GM18517 (cell line): ENCODE measurements around the gene SPA17.

Experiments
- ATAC-seq: cut with Tn5 transposase; IDR thresholded peaks from one replicate; pipeline ENCODE4 v1.9.1; 2021; ENCODE audit warnings: mild to moderate bottlenecking, moderate library complexity; ENCODE audit not compliant: unreplicated experiment

SPA17 gene

GRCh38 chr11:124673333-124674167 is at the start of gene SPA17, which contains the start of gene SIAE:
TSS of gene SPA17 (plus strand) at chr11:124673904. CDS start at chr11:124675265, 1,361 bp downstream.
TSS of gene SIAE (minus strand) at chr11:124673739. CDS start at chr11:124673708, 31 bp downstream.
- peak; percentile 74 for ATAC-seq

GRCh38 chr11:124625504-124626168 is 48.1 kb upstream of the SPA17 start:
- no peak for ATAC-seq

GRCh38 chr11:124627546-124627945 is 46.2 kb upstream of the SPA17 start:
- no peak for ATAC-seq

DNA sequence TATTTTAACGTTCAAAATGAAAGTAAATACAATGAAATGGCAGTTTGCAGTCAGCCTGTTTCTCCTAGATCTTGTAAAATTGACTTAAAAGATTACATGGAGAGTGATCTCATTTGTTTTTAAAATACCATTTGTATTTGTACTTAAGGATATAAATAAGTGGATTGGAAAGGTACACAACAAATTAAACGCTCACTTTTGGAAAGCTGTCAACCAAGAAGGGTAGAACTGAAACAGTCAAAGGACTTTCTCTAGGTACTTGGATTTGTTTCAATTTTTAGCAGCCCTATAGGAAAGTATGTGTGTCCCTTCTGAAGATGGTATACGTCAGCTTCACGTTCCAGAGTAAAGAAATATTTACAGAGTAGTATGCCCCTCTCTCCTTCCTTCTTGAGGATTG is 43.7 kb upstream of the SPA17 start:
- no peak for ATAC-seq

DNA sequence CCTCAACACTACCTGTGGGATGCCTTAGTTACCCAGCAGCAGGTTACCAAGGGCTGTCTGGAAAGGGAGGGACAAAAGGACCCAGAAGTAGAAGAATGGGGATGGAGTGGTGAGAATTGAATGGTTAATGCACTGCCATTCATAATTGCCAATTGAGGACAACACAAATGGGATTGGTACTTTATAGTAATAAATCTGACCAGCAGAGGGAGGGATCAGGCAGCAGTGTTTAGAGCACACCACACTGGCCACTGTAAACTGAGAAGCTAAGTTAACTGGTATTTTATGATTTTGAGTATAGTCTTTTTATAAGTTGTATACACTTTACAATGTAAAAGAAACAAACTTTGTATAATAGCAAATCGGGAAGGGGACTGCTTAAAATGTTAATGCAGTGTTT is 40.3 kb upstream of the SPA17 start:
- no peak for ATAC-seq

GRCh38 chr11:124635932-124636331 is 37.8 kb upstream of the SPA17 start:
- no peak for ATAC-seq

- ATAC-seq = no peak
These were observed 35.2 kb upstream of the SPA17 start for GRCh38 chr11:124638500-124638899.

GRCh38 chr11:124639186-124639585 is 34.5 kb upstream of the SPA17 start:
- no peak for ATAC-seq

GRCh38 chr11:124640666-124641065 is 33.0 kb upstream of the SPA17 start:
- no peak for ATAC-seq

- ATAC-seq = no peak
These were observed 31.1 kb upstream of the SPA17 start for GRCh38 chr11:124642628-124643027.

DNA sequence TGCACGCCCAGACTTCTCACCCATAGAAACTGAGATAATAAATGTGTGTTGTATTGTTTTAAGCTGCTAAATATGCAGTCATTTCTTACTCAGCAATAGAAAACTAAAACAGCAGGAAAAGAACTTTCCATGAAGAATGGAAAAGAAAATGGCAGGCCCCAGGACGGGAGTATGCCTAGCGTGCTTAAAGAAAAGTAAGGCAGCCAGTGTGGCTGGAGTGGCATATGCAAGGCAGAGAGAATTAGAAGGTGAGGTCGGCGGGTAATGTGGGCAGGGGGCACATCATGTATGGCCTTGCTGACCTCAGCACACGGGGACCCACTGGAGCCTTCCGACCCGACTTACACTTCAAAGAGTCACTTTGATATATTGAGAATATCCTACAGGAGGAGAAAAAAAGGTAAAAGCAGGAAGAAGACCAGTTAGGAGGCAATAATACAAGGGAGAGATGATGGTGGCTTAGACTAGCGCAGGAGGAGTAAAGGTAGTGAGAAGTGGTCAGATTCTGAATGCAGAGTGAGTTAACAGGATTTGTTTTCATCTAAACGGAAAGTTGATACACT is 30.6 kb upstream of the SPA17 start:
- no peak for ATAC-seq

- no peak for ATAC-seq
These were observed 29.9 kb upstream of the SPA17 start for GRCh38 chr11:124643605-124644425.

DNA sequence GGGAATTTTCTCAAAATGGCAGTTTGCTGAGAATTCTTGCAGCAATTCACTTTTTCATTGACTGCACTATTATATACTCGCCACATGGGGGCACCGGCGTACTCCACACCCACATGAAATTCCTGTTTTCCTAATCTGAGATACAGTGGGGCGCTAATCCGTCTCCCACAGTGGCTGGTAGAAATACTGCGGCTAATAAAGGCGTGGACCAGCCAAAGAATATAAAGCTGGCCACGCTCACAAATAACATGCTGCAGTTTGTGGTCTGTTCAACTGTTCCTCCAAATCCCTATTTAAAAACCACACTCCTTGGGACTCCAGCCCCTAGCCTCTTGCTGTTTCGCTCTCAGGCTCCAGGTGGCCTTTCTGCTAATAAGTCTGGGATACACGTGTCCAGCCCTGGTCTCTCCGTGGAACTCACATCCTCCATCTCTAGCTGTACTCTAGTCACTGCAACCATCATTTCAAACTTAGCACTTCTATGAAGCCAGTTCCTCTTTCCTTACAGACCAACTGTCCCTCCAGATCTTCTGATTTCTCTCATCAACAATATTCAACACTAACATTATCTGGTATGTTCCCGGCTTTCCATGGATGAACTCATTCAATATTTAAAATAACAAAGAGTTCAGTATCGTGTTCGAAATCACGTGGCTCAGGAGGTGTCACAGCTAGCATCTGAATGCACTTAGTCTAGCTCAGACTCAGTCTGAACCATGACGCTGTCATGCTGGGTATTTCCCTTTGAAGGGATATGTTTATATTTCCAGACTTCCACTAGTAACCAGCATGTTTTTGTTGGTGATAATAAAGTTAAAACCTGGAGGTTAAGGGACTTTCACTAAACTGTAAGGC is 29.1 kb upstream of the SPA17 start:
- ATAC-seq = peak; percentile 46

DNA sequence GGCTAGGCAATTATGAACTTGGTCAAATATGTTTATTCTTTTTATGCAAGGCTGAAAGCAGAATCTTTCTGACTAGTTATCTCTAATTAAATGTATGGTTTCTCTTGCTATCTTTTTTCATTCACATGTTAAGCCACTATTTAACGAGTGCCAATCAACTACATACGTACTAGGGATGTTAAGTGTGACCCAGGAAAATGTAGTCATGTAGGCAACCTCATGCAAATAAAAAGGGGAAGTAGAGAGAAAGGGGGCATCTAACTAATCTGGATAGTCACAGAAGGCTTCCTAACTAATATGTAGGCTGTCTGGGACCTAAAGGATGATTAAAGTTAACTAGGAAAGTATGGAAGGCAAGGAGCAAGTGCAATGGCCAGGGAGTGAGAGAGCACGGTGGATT is 27.6 kb upstream of the SPA17 start:
- peak; percentile 58 for ATAC-seq

DNA sequence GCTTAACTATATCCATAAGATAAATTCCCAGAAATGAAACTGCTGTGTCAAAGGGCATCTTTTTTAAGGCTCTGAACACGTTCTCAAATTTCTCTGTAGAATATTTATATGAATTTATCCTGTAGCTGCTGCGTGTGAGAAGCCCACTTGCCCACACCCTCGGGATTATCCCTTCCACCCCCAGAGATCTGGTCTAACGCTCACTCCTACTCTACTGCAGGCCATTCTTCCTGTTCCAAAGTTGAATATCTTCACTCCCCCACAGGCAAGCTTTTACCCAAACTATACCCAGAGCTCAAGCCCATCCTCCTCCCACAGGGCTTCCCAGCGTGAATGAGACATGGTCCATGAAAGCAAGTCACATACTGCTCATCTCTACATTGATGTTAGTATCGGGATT is 25.1 kb upstream of the SPA17 start:
- no peak for ATAC-seq

- no peak for ATAC-seq
These were observed 16.7 kb upstream of the SPA17 start for GRCh38 chr11:124656774-124657630.

DNA sequence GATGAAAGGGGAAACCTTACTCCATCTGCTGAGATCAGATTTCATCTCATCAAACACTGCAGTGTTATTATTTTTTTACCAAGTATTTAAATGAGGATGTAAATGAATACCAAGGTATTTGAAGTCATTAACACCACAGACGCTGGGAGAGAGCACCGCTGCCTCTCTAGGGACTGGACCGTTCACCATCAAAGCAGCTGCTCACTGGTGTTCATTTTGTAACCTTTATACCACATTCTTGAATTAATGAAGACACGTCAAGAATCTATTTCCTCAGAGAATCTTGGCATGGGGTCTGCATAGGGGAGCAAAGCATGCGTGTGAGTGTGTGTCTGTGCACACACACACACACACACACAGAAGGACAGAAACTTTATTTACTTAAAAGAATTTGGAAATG is 15.8 kb upstream of the SPA17 start:
- ATAC-seq = no peak

GRCh38 chr11:124658501-124658900 is 15.2 kb upstream of the SPA17 start:
- no peak for ATAC-seq

- no peak for ATAC-seq
These were observed 14.7 kb upstream of the SPA17 start for GRCh38 chr11:124658986-124659385.
